Activated T-cell treated with anti-CD3 and anti-CD28 coated beads, Interleukin-2, amount 50 U/mL, for 72 hours (primary cell): Measurements from ENCODE around the gene MYO18B. TPM values are rescaled to one million over a fixed set of nuclear protein-coding genes. Genes with fewer than 3 reads are reported as not detected.

Source experiments
- ATAC-seq, 2 donors: fragments of 150-1000 bp; cut with Tn5 transposase; replicated peaks in 1 of 2; 2 replicates each; pipeline ENCODE4 v1.10.0; 2021; ENCODE audit warnings: moderate library complexity in 2 of 2, mild to moderate bottlenecking in 1 of 2
- DNase-seq, 2 donors: peaks; one replicate each; pipeline ENCODE4 v3.0.0; 2021 to 2022; ENCODE audit warnings: mixed read lengths in 1 of 2
- H3K27ac Mint-ChIP-seq: one replicate; pipeline ENCODE4 v1.8.0; 2022; ENCODE audit warnings: mild to moderate bottlenecking, moderate library complexity, mixed read lengths
- H3K27me3 Mint-ChIP-seq: one replicate; pipeline ENCODE4 v1.8.0; 2022; ENCODE audit warnings: low read depth, mixed read lengths
- H3K36me3 Mint-ChIP-seq, 2 donors: one replicate each; pipeline ENCODE4 v1.8.0; 2022; ENCODE audit warnings: mixed read lengths in 2 of 2, mild to moderate bottlenecking in 1 of 2; ENCODE audit not compliant: insufficient read depth in 2 of 2
- H3K4me1 Mint-ChIP-seq: one replicate; pipeline ENCODE4 v1.8.0; 2022; ENCODE audit warnings: low read depth, mixed read lengths
- H3K4me3 Mint-ChIP-seq, 2 donors: one replicate each; pipeline ENCODE4 v1.8.0; 2022; ENCODE audit warnings: mild to moderate bottlenecking in 2 of 2, mixed read lengths in 2 of 2, moderate library complexity in 2 of 2
- H3K9me3 Mint-ChIP-seq, 2 donors: one replicate each; pipeline ENCODE4 v1.8.0; 2022; ENCODE audit warnings: mixed read lengths in 2 of 2
- total RNA-seq, 2 donors: library from RNA; stranded (reverse); gene quantifications; one replicate each; pipeline ENCODE4 v1.2.3, GENCODE V29; 2022

Gene MYO18B
- total RNA-seq, 2 donors from 2014 or later, result 2.4 to 2.8 TPM

- ATAC-seq (no peak), DNase-seq (no peak)
- Mint-ChIP-seq H3K4me1 (no peaks in the 10 kb centered on the region), H3K4me3 (no peak overlapping the region), H3K36me3 (no peaks in the 10 kb centered on the region), H3K27ac (no peak overlapping the region), H3K9me3 (no peaks in the 10 kb centered on the region), H3K27me3 (peaks cover 15% of the 10 kb centered on the region)
Measured at GRCh38 chr22:25900880-25901279, 158.9 kb downstream of the MYO18B start.

DNA sequence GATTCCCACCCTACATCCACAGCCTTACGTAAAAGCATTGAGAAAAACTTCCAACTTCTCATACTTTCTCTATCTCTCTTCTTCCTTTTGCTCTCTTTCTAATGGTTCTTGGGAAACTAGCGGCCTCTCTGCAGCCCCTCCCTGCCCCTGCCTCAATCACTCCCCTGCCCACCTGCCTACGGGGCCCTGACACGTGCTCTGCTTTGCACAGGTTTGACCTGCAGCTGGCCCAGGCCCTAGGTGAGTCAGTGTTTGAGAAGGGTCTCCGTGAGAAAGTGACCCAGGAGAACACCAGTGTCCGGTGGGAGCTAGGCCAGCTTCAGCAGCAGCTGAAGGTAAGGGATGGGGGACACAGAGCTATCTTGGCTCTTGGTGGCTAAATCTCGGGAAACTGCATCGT lies 160.4 kb downstream of the MYO18B start:
- peaks cover 2% of the 10 kb centered on the region in 2 donors for H3K9me3 Mint-ChIP-seq
- H3K36me3 Mint-ChIP-seq, result peaks cover 2% of the 10 kb centered on the region in 2 donors
- no peaks in the 10 kb centered on the region for H3K4me1 Mint-ChIP-seq
- H3K27me3 Mint-ChIP-seq, result peaks cover 22% of the 10 kb centered on the region
- DNase-seq, result no peak
- no peak overlapping the region for H3K4me3 Mint-ChIP-seq
- no peak for ATAC-seq
- H3K27ac Mint-ChIP-seq, result no peak overlapping the region

DNA sequence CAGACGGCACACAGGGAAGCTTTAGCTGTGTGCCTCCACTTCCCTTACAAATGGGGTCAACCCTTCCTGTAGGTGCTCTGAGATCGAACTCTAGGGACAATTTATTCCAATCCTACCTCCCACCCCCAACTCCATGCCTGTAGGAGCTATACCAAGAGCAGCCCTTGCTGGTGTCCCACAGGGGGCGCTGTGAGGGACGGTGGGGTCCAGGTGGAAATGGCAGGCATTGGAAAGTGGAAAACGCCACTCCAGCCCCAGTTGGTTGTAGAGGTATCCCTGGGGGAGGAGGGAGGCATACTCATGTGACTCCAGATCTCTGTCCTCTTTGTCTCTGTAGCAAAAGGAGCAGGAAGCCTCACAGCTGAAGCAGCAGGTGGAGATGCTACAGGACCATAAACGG lies 161.3 kb downstream of the MYO18B start:
- no peak for ATAC-seq
- H3K4me1 Mint-ChIP-seq, result no peaks in the 10 kb centered on the region
- H3K4me3 Mint-ChIP-seq, result no peak overlapping the region
- H3K27me3 Mint-ChIP-seq, result peaks cover 22% of the 10 kb centered on the region
- DNase-seq, result peak; percentile 3
- peaks cover 2% of the 10 kb centered on the region in 2 donors for H3K9me3 Mint-ChIP-seq
- H3K27ac Mint-ChIP-seq, result no peak overlapping the region
- peaks cover 2% of the 10 kb centered on the region in 2 donors for H3K36me3 Mint-ChIP-seq

DNA sequence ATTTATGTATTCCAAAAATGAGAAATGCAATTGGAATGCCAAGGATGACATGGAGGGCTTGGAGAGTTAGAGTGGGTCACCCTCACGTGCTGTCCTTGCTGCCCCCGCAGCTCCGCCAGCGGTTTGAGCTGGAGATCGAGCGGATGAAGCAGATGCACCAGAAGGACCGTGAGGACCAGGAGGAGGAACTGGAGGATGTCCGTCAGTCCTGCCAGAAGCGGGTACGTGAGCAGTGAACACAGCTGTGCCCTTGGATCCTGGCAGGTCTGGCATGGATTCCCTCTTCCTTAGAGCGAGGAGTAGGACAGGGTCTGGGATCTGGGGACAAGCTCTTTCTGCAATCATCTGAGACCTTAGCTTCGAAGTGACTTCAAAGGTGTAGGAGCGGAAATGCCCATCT lies 166.2 kb downstream of the MYO18B start:
- DNase-seq, result no peak
- no peaks in the 10 kb centered on the region for H3K4me1 Mint-ChIP-seq
- no peak overlapping the region for H3K4me3 Mint-ChIP-seq
- peaks cover 16% of the 10 kb centered on the region for H3K27me3 Mint-ChIP-seq
- no peak overlapping the region for H3K27ac Mint-ChIP-seq
- H3K9me3 Mint-ChIP-seq, result peaks cover 2% of the 10 kb centered on the region in 2 donors
- peaks cover 2% of the 10 kb centered on the region in 2 donors for H3K36me3 Mint-ChIP-seq
- no peak for ATAC-seq

- DNase-seq, result no peak
- Mint-ChIP-seq H3K4me1 (no peaks in the 10 kb centered on the region), H3K9me3 (peaks cover 2% of the 10 kb centered on the region in 2 donors), H3K4me3 (no peak overlapping the region), H3K36me3 (peaks cover 2% of the 10 kb centered on the region in 2 donors), H3K27me3 (peaks cover 12% of the 10 kb centered on the region), H3K27ac (no peak overlapping the region)
- ATAC-seq, result no peak
Measured at GRCh38 chr22:25908755-25909154, 166.8 kb downstream of the MYO18B start.

GRCh38 chr22:25909614-25910387 lies 167.8 kb downstream of the MYO18B start:
- Mint-ChIP-seq H3K27me3 (peaks cover 7% of the 10 kb centered on the region), H3K36me3 (peaks cover 2% of the 10 kb centered on the region in 2 donors), H3K4me1 (no peaks in the 10 kb centered on the region), H3K4me3 (no peak overlapping the region), H3K9me3 (peaks cover 2% of the 10 kb centered on the region in 2 donors), H3K27ac (no peak overlapping the region)
- DNase-seq (no peak), ATAC-seq (no peak)

DNA sequence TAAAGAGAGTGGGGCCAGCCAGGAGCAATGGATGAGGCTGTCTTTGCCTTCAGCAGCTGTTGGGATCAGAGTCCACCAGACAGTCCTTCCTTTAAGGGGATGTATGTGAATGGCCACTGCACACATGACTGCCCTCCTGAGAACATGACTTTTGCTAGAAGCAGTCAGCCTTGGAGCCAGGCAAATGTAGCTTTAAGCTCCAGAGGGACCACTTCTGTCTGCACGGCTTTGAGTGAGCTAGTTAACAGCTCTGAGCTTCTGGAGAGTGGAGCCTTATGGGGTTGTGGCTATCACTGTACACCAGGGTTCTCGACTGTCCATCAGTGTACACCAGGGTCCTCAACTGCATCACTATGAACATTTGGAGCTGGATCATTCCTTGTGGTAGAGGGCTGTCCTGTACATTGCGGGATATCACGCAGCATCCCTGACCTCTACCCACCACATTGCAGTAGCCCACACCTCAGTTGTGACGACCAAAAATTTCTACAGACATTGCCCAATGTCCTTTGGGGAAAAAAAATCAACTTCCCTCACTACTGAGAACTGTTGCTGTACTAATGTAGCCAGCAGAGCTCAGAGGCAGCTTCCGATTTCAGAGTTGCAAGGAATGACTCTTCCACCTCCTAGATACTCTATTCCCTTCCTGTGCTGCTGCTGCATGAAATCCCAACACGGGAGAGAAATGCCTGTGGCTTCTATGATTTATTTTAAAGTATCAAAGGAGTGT lies 169.4 kb downstream of the MYO18B start:
- no peak overlapping the region for H3K4me3 Mint-ChIP-seq
- ATAC-seq, result no peak
- peaks cover 5% of the 10 kb centered on the region for H3K27me3 Mint-ChIP-seq
- peaks cover 2% of the 10 kb centered on the region in 2 donors for H3K36me3 Mint-ChIP-seq
- no peaks in the 10 kb centered on the region for H3K4me1 Mint-ChIP-seq
- peaks cover 2% of the 10 kb centered on the region in 2 donors for H3K9me3 Mint-ChIP-seq
- DNase-seq, result no peak
- H3K27ac Mint-ChIP-seq, result no peak overlapping the region

- H3K9me3 Mint-ChIP-seq, result no peaks in the 10 kb centered on the region
Measured at GRCh38 chr22:25919452-25919851, 177.5 kb downstream of the MYO18B start.

DNA sequence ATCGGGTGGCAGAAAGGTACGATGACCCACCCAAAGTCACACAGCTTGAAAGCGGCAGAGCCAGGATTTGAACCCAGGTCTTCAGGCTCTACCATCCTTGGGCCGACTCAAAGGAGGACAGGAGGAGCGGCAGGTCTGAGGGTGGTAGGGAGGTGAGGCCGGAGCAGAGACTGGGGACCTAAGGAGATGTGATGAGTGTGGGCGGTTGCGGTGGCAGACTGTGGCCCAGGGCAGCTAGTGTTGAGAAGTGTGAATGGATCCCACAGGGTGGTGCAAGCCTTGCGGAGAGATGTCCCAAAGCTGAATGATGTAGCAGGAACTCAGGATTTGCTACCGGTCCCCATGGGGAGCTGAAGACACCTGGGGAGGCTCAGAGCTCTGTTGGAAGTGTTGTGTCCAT lies 180.2 kb downstream of the MYO18B start:
- no peak for ATAC-seq
- H3K9me3 Mint-ChIP-seq, result peaks cover 0 to 2% of the 10 kb centered on the region in 2 donors
- peaks cover 0 to 2% of the 10 kb centered on the region in 2 donors for H3K36me3 Mint-ChIP-seq
- H3K27me3 Mint-ChIP-seq, result peaks cover 23% of the 10 kb centered on the region
- no peaks in the 10 kb centered on the region for H3K4me1 Mint-ChIP-seq
- no peak overlapping the region for H3K4me3 Mint-ChIP-seq
- no peak for DNase-seq
- H3K27ac Mint-ChIP-seq, result no peak overlapping the region

More at GRCh38 chr22:25919452-25919851, 177.5 kb downstream of the MYO18B start:
- DNase-seq (no peak), ATAC-seq (no peak)
- no peaks in the 10 kb centered on the region for H3K4me1 Mint-ChIP-seq
- no peak overlapping the region for H3K27ac Mint-ChIP-seq
- no peaks in the 10 kb centered on the region for H3K36me3 Mint-ChIP-seq
- H3K4me3 Mint-ChIP-seq, result no peak overlapping the region
- peaks cover 19% of the 10 kb centered on the region for H3K27me3 Mint-ChIP-seq

GRCh38 chr22:25923914-25924313 lies 181.9 kb downstream of the MYO18B start:
- DNase-seq (no peak), ATAC-seq (no peak)
- no peak overlapping the region for H3K27ac Mint-ChIP-seq
- no peak overlapping the region for H3K4me3 Mint-ChIP-seq
- peaks cover 0 to 2% of the 10 kb centered on the region in 2 donors for H3K36me3 Mint-ChIP-seq
- H3K27me3 Mint-ChIP-seq, result peaks cover 16% of the 10 kb centered on the region
- peaks cover 0 to 4% of the 10 kb centered on the region in 2 donors for H3K9me3 Mint-ChIP-seq
- no peaks in the 10 kb centered on the region for H3K4me1 Mint-ChIP-seq

GRCh38 chr22:25928038-25928437 lies 186.1 kb downstream of the MYO18B start:
- no peaks in the 10 kb centered on the region for H3K4me1 Mint-ChIP-seq
- peaks cover 0 to 2% of the 10 kb centered on the region in 2 donors for H3K36me3 Mint-ChIP-seq
- no peak overlapping the region for H3K27ac Mint-ChIP-seq
- peaks cover 12% of the 10 kb centered on the region for H3K27me3 Mint-ChIP-seq
- ATAC-seq (no peak), DNase-seq (no peak)
- peaks cover 0 to 4% of the 10 kb centered on the region in 2 donors for H3K9me3 Mint-ChIP-seq
- H3K4me3 Mint-ChIP-seq, result no peak overlapping the region

GRCh38 chr22:25929321-25929878 lies 187.4 kb downstream of the MYO18B start:
- peaks cover 5 to 6% of the 10 kb centered on the region in 2 donors for H3K9me3 Mint-ChIP-seq
- no peak for DNase-seq
- H3K4me1 Mint-ChIP-seq, result no peaks in the 10 kb centered on the region
- no peak overlapping the region for H3K27ac Mint-ChIP-seq
- H3K36me3 Mint-ChIP-seq, result peaks cover 0 to 2% of the 10 kb centered on the region in 2 donors
- no peak for ATAC-seq
- H3K27me3 Mint-ChIP-seq, result peaks cover 5% of the 10 kb centered on the region
- no peak overlapping the region for H3K4me3 Mint-ChIP-seq

- DNase-seq, result no peak
- no peaks in the 10 kb centered on the region for H3K4me1 Mint-ChIP-seq
- peaks cover 0 to 2% of the 10 kb centered on the region in 2 donors for H3K36me3 Mint-ChIP-seq
- ATAC-seq, result no peak
- peaks cover 6% of the 10 kb centered on the region in 2 donors for H3K9me3 Mint-ChIP-seq
- H3K27me3 Mint-ChIP-seq, result peaks cover 3% of the 10 kb centered on the region
- H3K4me3 Mint-ChIP-seq, result no peak overlapping the region
- no peak overlapping the region for H3K27ac Mint-ChIP-seq
Measured at GRCh38 chr22:25930083-25930482, 188.1 kb downstream of the MYO18B start.
